Subcutaneous adipose tissue (tissue), 4 donors: ENCODE results near the gene CARD9. TPM values are rescaled to one million over a fixed set of nuclear protein-coding genes. Genes with fewer than 3 reads are reported as not detected.

Source experiments
- total RNA-seq, 4 donors: library from RNA; depleted of rRNA; stranded (reverse); fragments of >200 nt; gene quantifications; one replicate each; pipeline ENCODE4 v1.1.0, GENCODE V29; 2016
- TF ChIP-seq, protein P1 (sequence below): fragments of 450-650 bp; IDR thresholded peaks from one replicate; pipeline ENCODE4 v1.5.1; 2016; ENCODE audit warnings: low read depth, mild to moderate bottlenecking, control low read depth, antibody characterized with exemption, moderate library complexity

Gene CARD9
- total RNA-seq, 4 donors from 2014 or later, result 0.75 to 6.5 (median 3.3) TPM

DNA sequence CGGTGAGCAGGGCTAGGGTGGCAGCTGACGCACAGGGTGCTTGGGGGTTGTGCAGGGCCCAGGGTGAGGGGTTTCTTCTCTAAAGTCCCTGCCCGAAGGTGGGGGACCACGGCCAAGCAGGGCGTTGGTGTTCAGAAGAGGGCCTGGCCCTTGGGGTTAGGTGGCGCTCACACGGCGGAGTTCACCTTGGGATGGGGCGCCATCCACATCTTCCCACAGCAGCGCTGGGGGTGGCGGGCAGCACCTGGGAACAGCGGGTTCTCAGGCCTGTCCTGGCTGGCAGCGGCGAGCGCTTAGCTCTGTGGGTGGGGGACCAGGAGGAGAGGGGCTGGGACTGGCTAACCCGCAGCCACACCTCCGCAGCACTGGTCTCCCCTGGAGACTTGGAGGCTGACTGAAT is 40.0 kb downstream of the CARD9 start:
- TF ChIP-seq, protein P1, sequence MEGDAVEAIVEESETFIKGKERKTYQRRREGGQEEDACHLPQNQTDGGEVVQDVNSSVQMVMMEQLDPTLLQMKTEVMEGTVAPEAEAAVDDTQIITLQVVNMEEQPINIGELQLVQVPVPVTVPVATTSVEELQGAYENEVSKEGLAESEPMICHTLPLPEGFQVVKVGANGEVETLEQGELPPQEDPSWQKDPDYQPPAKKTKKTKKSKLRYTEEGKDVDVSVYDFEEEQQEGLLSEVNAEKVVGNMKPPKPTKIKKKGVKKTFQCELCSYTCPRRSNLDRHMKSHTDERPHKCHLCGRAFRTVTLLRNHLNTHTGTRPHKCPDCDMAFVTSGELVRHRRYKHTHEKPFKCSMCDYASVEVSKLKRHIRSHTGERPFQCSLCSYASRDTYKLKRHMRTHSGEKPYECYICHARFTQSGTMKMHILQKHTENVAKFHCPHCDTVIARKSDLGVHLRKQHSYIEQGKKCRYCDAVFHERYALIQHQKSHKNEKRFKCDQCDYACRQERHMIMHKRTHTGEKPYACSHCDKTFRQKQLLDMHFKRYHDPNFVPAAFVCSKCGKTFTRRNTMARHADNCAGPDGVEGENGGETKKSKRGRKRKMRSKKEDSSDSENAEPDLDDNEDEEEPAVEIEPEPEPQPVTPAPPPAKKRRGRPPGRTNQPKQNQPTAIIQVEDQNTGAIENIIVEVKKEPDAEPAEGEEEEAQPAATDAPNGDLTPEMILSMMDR, result no peak

DNA sequence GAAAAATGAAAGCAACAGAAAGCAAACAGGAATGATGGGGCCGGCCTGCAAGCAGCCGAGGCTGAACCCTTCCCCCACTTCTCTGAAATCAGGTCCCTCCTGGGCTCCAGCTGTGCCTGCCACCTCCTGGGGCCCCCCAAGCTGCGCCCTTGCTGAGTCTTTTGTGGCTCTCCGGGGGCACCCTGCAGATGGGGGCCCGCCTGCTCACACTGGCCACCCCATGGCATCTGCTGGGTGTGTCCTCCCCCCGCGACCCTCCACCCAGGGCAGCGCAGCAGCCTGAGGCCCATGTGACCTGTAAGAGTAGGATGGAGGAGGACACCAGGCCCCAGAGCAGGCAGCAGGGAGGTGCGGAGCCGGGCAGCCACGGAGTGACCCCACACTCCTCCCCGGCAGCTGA is 40.4 kb downstream of the CARD9 start:
- TF ChIP-seq, protein P1, result no peak

DNA sequence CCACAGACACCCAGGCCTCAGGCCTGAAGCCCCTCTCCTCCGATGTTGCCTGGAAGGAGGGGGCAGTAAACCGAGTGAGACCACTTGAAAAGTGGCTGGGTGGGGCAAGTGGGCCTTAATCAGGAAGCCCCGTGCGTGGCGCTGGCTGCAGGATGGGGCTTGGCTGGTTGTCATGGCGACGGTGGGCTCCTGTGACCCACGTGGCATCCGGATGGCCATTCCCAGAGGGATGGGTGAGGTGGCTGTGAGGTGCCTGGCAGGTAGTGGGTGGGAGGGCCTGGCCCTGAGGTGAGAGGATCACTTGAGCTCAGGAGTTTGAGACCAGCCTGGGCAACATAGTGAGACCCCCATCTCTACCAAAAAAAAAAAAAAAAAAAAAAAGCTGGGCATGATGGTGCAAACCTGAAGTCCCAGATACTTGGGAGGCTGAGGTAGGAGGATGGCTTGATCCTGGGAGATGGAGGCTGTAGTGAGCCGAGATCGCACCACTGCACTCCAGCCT is 40.9 kb downstream of the CARD9 start:
- TF ChIP-seq, protein P1, result no peak

DNA sequence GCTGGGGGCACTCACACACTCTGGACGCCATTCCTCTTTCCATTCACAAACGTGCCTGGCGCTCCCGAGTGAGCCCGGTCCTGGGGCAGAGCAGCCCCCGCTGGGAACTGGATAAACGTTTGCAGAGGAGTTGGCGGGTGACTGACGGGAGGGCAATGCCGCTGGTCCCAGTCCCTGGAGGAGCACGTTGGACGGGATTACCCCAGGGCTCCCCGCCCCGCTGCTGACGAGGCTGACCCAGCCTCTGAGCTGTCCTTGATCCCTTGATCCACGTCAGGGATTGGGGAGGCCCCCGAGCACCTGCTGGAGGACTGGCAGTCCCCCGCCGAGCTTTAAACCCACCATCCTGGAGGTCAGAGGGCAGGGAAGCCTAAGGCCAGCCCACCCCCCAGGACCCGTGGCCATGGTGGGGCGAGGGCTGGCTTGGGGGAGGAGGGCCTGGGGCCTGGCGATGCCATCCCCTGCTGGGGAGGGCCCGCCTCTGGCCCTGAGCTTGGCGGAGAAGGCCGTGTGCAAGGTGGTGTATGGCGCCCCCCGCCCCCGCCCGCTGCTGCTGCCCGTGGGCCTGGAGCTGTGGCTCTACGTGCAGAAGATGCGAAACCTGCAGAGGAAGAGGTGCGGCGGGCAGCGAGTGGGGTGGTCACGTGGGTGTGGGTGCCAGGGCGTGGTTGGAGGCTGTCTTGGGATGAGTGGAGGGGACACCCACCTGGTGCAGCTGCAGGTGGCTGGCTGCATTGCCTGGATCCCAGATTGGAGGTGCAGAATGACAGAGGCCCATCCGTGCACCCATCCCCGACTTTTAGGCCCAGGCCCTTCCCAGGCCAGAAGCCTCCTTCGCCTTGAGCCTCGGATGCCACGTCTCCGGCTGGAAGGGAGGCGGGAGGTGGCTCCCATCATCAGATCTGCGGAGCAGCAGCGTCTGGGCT is 41.6 kb downstream of the CARD9 start:
- TF ChIP-seq, protein P1, result no peak

DNA sequence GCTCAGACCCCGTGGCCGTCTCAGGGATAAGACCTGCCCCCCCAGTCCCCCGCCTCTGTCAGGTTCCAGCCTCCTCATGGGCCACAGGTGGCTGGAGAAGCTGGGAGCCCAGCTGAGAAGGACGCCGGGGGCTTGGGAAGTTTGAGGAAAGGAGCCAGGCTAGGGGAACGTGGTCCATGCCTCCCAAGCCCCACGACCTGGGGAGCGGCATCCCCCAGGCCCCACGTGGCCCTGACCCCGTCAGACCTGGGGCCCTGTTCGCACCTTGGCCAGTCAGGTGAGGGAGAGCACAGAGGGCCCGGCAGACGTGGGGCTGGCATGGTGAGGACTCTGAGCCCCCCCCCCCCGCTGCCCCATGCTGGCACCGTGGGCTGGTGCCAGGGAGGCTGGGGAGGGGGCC is 42.4 kb downstream of the CARD9 start:
- TF ChIP-seq, protein P1, result no peak

DNA sequence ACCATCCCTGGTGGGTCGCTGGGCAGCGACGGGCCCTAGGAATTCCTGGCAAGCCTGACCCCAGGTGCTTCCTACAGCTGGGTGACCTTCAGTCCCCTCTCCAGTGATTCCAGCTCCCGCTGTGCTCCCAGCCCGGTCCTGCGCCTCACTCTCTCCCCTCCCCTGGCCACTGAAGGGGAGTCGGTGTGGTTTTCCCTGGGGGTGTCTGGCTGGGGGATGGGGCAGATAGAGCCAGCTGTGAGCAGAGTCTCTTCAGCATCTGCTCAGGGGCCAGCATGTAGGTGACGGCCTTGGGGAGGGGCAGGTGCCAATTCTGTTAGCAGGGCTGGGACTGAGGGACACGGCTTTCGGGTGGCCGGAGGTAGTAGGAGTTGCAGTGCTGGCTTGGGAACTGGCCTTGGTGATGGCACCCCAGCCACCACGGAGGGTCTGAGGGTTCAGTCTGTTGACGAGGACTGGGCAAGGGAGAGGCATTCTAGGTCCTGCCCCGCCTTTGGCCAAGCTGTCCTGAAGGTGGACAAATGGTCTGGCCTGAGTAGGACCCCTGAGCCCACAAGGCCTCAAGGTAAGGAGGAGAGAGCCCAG is 43.0 kb downstream of the CARD9 start:
- TF ChIP-seq, protein P1, result no peak
